NCI-H82 treated with DMSO at 0.1 percent for 48 hours (cell line): Measurements from ENCODE around the gene CYB561D2.

Source experiments
- DNase-seq: peaks from one replicate; lab custom pipeline; 2025; ENCODE audit not compliant: unreplicated experiment; lab: John Stamatoyannopoulos, UW

Gene CYB561D2

GRCh38 chr3:50323092-50323600 is 27.5 kb upstream of the CYB561D2 start:
- no peak for DNase-seq

- no peak for DNase-seq
Measured at GRCh38 chr3:50323614-50324199, 27.0 kb upstream of the CYB561D2 start.

DNA sequence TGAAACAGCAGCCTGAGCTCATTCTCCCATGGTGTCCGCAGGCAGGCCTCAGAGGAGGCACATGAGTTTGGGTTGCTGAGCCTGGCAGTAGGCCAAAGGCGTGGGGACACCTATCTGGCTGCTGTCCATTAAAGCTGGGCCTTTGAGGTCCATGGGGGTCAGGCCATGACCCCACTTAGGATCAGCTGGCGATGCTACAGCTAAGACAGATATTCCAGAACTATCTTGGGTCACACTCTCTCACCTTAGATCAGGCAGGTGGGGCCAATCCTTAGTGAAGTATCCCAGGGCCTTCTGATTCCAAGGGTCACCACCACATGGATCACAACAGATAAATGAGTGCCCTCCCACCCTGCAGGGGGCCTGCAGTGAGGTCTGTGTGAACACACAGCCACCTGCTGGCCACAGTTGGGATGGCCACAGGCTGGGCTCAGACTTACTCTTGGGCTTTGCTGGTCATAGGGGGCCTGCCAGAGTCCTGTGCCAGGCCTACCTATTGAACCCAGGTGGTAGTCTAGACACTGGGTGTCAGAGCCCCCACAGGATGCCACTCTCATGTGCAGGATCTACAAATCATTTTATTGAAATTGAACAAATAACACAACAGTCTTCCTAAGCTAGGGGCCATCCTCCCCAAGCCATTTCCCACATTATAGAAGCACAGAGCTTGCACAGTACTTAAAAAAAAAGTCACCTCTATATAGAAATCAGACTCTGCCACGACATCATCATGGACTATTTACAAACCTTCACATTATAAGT is 26.1 kb upstream of the CYB561D2 start:
- peak; percentile 13 for DNase-seq

GRCh38 chr3:50325113-50325480 is 25.6 kb upstream of the CYB561D2 start:
- DNase-seq: no peak

- no peak for DNase-seq
Measured at GRCh38 chr3:50325497-50326181, 25.0 kb upstream of the CYB561D2 start.

DNA sequence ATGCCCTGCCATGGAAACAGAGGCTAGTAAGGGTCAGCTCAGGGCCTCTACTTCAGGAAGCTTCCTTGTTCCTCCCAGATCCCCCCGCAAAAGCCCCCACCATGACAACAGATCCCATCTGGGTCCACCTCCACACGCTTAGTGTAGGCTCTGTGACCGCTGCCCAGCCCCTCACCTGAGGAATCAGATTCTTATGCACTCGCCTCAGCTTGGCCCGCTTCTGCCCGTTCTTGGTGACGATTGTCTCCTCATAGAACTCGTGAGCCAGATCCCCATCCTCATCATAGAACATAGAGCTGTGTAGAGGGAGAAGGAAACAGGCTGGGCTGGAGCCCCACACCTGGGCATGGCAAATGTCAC is 24.5 kb upstream of the CYB561D2 start:
- no peak for DNase-seq

- DNase-seq: no peak
Measured at GRCh38 chr3:50327129-50327528, 23.5 kb upstream of the CYB561D2 start.

GRCh38 chr3:50327943-50328691 is 22.5 kb upstream of the CYB561D2 start, which contains the start of gene TUSC2:
Gene TUSC2 (minus strand): TSS chr3:50328223. CDS start chr3:50328099, 124 bp downstream.
- DNase-seq: peak; percentile 76

- DNase-seq: no peak
Measured at GRCh38 chr3:50330330-50330729, 20.3 kb upstream of the CYB561D2 start.

DNA sequence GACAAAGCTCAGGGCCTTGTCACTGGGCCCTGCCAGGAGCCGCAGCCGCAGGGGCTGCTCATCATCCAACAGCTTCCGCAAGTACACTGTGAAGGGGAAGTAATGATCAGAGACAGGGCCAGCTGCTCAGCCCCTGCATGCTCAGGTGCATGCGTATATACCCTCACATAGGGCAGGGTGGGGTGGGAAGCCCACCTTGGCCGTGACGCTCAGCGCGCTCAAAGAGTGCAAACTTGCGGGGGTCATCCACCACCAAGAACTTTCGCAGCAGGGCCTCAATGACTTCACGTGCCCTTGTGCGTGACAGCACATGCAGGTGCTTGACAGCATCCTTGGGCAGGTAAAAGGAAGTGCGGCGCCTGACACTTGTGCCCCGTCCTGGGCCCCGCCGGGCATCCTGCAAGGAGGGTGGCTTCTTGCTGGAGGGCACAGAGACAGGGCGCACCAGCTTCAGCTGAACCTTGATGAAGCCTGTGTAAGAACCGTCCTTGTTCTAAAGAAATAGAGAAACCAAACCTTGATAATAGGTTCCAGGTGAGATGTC is 19.2 kb upstream of the CYB561D2 start:
- no peak for DNase-seq

DNA sequence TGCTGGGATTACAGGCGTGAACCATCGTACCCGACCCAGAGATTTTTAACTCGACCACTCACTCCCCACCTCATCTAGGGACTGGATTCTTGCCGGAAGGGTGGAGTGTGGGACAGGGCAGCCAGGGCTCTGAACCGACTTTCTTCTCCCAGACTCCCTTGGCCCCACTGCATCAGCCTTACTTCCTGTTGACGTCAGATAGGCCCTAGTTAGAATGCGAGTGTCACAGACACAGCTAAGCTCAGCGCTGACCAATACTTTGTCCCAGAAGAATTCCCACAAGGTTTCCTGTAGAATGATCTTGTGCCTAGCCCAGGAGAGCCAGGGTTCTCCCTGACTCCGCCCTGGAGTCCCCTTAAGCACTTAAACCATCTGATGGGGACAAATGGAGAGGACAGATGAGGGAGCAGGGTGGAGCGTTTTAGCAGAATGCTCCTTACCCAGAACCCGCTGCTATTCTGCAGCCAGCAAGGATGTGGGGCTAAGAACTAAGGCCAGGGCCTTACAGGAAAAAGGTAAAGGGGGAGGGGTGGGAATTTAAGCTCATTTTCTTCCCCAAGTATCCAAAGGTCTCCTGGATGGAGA is 16.8 kb upstream of the CYB561D2 start:
- no peak for DNase-seq

DNA sequence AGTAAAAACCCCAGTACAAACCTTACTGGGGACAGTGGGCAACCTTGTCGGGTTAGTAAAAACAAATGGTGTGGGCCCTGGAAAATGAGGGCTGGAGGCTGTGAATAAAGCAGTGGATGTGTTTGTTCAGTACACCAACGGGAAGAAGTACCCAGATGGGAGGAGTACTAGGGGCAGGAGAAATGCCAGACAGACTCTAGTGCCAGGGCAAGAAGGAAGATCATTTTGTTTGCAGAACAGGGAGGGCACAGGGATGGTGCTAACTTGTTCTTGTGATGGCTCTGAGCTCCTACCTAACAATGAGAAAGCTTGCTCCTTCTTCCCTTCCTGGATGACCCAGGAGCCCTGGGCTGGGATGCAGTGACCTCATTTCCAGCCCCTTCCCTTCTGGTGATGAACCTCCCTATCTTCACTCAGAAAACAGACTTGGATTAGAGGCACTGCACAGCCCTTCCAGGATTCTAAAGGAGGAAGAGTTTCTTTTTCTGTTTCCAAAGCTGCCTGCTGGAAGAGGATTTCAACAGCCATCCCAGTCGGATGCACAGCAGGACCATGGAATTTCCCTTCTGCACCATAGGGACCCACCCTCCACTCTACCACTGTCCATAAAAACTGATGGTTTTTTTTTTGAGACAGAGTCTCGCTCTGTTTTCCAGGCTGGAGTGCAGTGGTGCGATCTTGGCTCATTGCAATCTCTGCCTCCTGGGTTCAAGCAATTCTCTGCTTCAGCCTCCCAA is 16.2 kb upstream of the CYB561D2 start:
- no peak for DNase-seq

GRCh38 chr3:50336452-50337174 is 14.0 kb upstream of the CYB561D2 start:
- no peak for DNase-seq

DNA sequence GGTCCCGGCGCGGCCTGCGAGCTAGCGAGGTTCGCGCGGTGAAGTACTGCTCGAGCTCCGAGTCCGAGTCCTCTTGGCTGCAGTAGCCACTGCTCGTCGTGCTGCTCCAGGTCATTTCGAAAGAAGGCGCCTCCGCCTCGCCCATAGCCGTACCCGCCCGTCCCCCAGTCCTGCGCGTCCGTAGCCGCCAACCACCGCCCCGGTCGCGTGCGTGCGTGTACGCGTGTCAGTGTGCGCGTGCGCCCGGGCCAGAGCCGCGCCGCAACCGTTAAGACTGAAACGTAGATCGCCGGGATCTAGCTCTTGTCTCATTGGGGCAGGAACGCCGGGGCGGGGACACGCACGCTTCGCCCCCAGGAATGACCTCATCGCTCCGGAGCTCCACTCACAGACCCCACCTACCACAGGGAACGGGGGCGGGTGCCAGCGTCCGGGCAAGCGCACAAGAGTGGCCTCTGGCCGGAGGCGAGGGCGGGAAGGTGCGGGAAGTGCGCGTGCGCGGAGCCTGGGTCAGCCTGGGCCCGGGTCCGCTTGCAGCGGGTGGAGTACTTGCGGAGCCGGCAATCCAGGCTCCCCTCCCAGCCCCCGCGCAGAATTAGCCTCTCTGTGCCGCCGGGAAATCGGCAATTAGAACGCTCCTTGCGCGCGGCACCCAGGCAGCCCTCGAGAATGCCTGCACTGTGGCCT is 13.3 kb upstream of the CYB561D2 start:
- peak; percentile 93 for DNase-seq

GRCh38 chr3:50338965-50339364 is 11.7 kb upstream of the CYB561D2 start:
- DNase-seq: no peak

- DNase-seq: no peak
Measured at GRCh38 chr3:50339485-50340146, 11.0 kb upstream of the CYB561D2 start.

DNA sequence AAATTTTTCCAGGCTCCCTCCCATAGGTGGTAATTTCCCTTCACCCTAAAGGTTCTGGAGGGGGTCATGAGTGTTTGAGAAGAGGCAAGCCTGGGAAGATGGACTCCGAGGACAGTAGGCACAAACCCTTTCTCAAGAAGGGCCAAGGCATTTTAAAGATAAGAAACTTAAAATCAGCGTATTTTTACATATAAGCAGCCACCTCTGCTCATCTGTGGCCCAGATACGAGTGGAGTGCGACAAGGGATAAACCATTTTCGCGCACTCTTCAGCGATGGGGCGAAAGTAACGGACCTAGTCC is 10.6 kb upstream of the CYB561D2 start:
- no peak for DNase-seq
